Heart right ventricle (tissue), 16 donors: ENCODE data around the gene PARN. TPM values are rescaled to one million over a fixed set of nuclear protein-coding genes. Genes with fewer than 3 reads are reported as not detected.
"Not testable (repeated sequence)": the region's sequence is repeated elsewhere in the genome, so short reads cannot be mapped to it uniquely, and the experiment has no call there.

Source experiments
- ATAC-seq, 8 donors: fragments of 200-7000 bp; cut with Tn5 transposase; one replicate each; pipeline ENCODE4 v1.9.1; 2020; ENCODE audit warnings: mild to moderate bottlenecking in 8 of 8, moderate library complexity in 8 of 8, moderate number of reproducible peaks in 1 of 8
- DNase-seq, 2 donors: peaks; one replicate each; pipeline ENCODE4 v3.0.0-alpha.2; 2020
- H3K27ac ChIP-seq, 10 donors: fragments of 200-600 bp; sonication (generic) in 2 of 10; one replicate each; pipeline versions ENCODE4 v1.5.0 to v1.8.0; 2020 to 2022; ENCODE audit warnings: mild to moderate bottlenecking in 3 of 10
- H3K27me3 ChIP-seq, 7 donors: fragments of 200-600 bp; one replicate each; pipeline ENCODE4 v1.8.0; 2021 to 2022; ENCODE audit warnings: mild to moderate bottlenecking in 2 of 7
- H3K36me3 ChIP-seq, 9 donors: fragments of 200-600 bp; sonication (generic) in 1 of 9; one replicate each; pipeline versions ENCODE4 v1.5.0 to v1.8.0; 2020 to 2022; ENCODE audit warnings: mild to moderate bottlenecking in 2 of 9
- H3K4me1 ChIP-seq, 9 donors: fragments of 200-600 bp; sonication (generic) in 1 of 9; one replicate each; pipeline versions ENCODE4 v1.5.0 to v1.8.0; 2020 to 2022; ENCODE audit warnings: mild to moderate bottlenecking in 4 of 9
- H3K4me3 ChIP-seq, 10 donors: fragments of 200-600 bp; sonication (generic) in 2 of 10; one replicate each; pipeline versions ENCODE4 v1.5.0 to v1.8.0; 2020 to 2022; ENCODE audit warnings: mild to moderate bottlenecking in 7 of 10, moderate library complexity in 2 of 10
- H3K9me3 ChIP-seq, 11 donors: fragments of 200-600 bp in 10 of 11; sonication (generic) in 2 of 11; one replicate each; pipeline versions ENCODE4 v1.5.0 to v1.8.0; 2013 to 2022; ENCODE audit warnings: mild to moderate bottlenecking in 2 of 11, control low read depth in 1 of 11, moderate library complexity in 1 of 11
- CTCF ChIP-seq, 9 donors: fragments of 200-600 bp; sonication (generic) in 2 of 9; IDR thresholded peaks; one replicate each; pipeline versions ENCODE4 v1.5.0 to v1.8.0; 2021 to 2022; ENCODE audit warnings: antibody characterized with exemption in 9 of 9, mild to moderate bottlenecking in 5 of 9, moderate library complexity in 1 of 9
- WGBS, 2 donors: extraction: QIAGEN DNeasy Blood & Tissue Kit; methylation state at CpG; one replicate each; pipeline ENCODE4 v1.1.7; 2013; ENCODE audit warnings: inconsistent platforms in 1 of 2; 5-methylcytosine and 5-hydroxymethylcytosine counted together
- intact Hi-C, 10 donors: fragments of 100-400 bp; cut with DNase I; formaldehyde crosslinking; loops; one replicate each; pipeline versions ENCODE4 v1.11.1 to v1.14.2; 2022
- polyA plus RNA-seq, 2 donors: library from polyadenylated mRNA; stranded (reverse); fragments of 200-250 nt; gene quantifications; one replicate each; pipeline ENCODE4 v1.2.3, GENCODE V29; 2013
- total RNA-seq, 10 donors: library from RNA; stranded (reverse); fragmentation: NEBNext Ultra II Directional in 3 of 10; extraction: Animal tissue kit (Norgen Biotek cat#: 25700) in 3 of 10; gene quantifications; one replicate each; pipeline versions ENCODE4 v1.2.1 to v1.2.4, GENCODE V29; 2021 to 2023
- donor health status: Arrhythmogenic right ventricular cardiomyopathy.
- donor health status: ischemic (EF 13 %, LVEDD 7.1; RV severe dilation, severe dysfunction).
- donor health status: healthy with polysubstance abuse.
- donor health status: DM: no; HTN: yes; CAD: no.
- donor health status: DM: no; HTN: no; CAD: no.
- donor health status: ischemic (EF 25% LVEDD 6.9; RV normal size, moderate dysfunction).
- donor health status: ischemic (EF 25% LVEDD 5.7; RV mildly dilated, moderate dysfunction).
- donor health status: healthy.
- donor health status: DM: yes; HTN: yes; CAD: no.
- donor health status: Ischemic cardiomyopathy.
- donor health status: ischemic (EF 35%, LVEDD 5.7; RV mildly dilated, moderate dysfunction).
- donor health status: nonischemic (EF 11% LVEDD 7.7; RV severe dilation, severe dysfunction).
- donor health status: DM: yes; HTN: yes; CAD: no.
- donor health status: PGD.
- donor health status: ischemic (EF 29% LVEDD 5.4; RV normal size, mild dysfunction).
- donor health status: nonischemic (EF 23%, LVEDD 6.1; RV moderate dilation, normal function).

The PARN gene
- total and polyA plus RNA-seq, 12 donors, result 7.0 to 25.3 (median 22.8) TPM

GRCh38 chr16:14649816-14650215, 19.8 kb upstream of the PARN start:
- DNase-seq (no peak), ATAC-seq (no peak)
- Histone ChIP-seq H3K4me1 (no peaks in the 10 kb centered on the region), H3K4me3 (no peak overlapping the region), H3K27me3 (no peaks in the 10 kb centered on the region), H3K9me3 (no peaks in the 10 kb centered on the region), H3K36me3 (peaks cover 0 to 100% (median 50%) of the 10 kb centered on the region in 9 donors), H3K27ac (no peak overlapping the region)
- TF ChIP-seq CTCF (IDR thresholded peaks at IDR 0.05), result no peak
- 92 to 95% methylated on average over 10 of the region's 10 CpGs for WGBS, 2 donors
- intact Hi-C loops, result no loop called here

- H3K4me3 ChIP-seq, result no peak overlapping the region
- 94 to 95% methylated on average over 7 of the region's 7 CpGs for WGBS, 2 donors
- H3K27me3 ChIP-seq, result no peaks in the 10 kb centered on the region
- TF ChIP-seq CTCF (IDR thresholded peaks at IDR 0.05), result no peak
- peaks cover 0 to 78% (median 23%) of the 10 kb centered on the region in 9 donors for H3K36me3 ChIP-seq
- no peak overlapping the region for H3K27ac ChIP-seq
- intact Hi-C loops, result no loop called here
- no peaks in the 10 kb centered on the region for H3K9me3 ChIP-seq
- H3K4me1 ChIP-seq, result peaks cover 0 to 19% (median 2%) of the 10 kb centered on the region in 9 donors
- DNase-seq (no peak), ATAC-seq (no peak)
These were observed 11.9 kb upstream of the PARN start for GRCh38 chr16:14641926-14642325.

DNA sequence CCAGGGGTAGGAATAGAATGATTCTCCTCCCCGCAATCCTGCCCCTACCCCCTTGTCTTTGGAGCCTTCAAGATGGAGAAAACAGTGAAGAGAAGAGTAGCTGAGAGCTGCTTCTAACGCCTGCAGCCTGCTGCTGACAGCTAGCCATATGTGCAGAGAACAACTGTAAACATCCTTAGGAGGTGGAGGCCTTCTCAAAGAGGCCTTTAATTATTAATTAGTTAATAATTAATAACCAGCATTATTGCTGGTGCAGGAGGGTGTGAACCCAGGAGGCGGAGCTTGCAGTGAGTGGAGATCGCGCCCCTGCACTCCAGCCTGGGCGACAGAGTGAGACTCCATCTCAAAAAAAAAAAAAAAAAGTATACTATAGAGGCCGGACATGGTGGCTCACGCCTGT, 11.1 kb upstream of the PARN start:
- DNase-seq (no peak), ATAC-seq (no peak)
- no peaks in the 10 kb centered on the region for H3K9me3 ChIP-seq
- H3K27me3 ChIP-seq, result no peaks in the 10 kb centered on the region
- intact Hi-C loops, result no loop called here
- peaks cover 0 to 26% (median 7%) of the 10 kb centered on the region in 9 donors for H3K4me1 ChIP-seq
- no peak overlapping the region for H3K4me3 ChIP-seq
- WGBS, 2 donors, result 96% methylated on average over 8 of the region's 8 CpGs
- peaks cover 0 to 70% (median 21%) of the 10 kb centered on the region in 9 donors for H3K36me3 ChIP-seq
- no peak overlapping the region for H3K27ac ChIP-seq
- TF ChIP-seq CTCF (IDR thresholded peaks at IDR 0.05), result no peak

- no peaks in the 10 kb centered on the region for H3K9me3 ChIP-seq
- peaks cover 0 to 64% (median 14%) of the 10 kb centered on the region in 9 donors for H3K36me3 ChIP-seq
- H3K4me1 ChIP-seq, result peaks cover 0 to 32% (median 12%) of the 10 kb centered on the region in 9 donors
- intact Hi-C loops, result no loop called here
- ATAC-seq (peak in 1 of 8 donors; percentile 25), DNase-seq (no peak)
- H3K27me3 ChIP-seq, result no peaks in the 10 kb centered on the region
- WGBS, 2 donors, result 91 to 92% methylated on average over 10 of the region's 10 CpGs
- H3K27ac ChIP-seq, result no peak overlapping the region
- H3K4me3 ChIP-seq, result no peak overlapping the region
- no peak for TF ChIP-seq CTCF (IDR thresholded peaks at IDR 0.05)
These were observed 10.5 kb upstream of the PARN start for GRCh38 chr16:14640538-14640937.

DNA sequence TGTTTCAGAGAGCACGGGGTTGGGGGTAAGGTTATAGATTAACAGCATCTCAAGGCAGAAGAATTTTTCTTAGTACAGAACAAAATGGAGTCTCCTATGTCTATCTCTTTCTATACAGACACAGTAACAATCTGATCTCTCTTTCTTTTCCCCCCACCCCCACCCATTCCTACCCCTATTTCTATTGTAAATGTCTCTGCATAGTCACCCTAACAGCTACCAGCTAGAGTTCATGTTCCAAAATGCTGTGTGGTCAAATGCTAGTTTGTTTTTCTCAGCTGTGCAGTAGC, 6.8 kb upstream of the PARN start:
- H3K36me3 ChIP-seq, result peaks cover 0 to 40% (median 9%) of the 10 kb centered on the region in 9 donors
- not testable (repeated sequence) for H3K27me3 ChIP-seq, DNase-seq, H3K27ac ChIP-seq, H3K4me3 ChIP-seq, H3K9me3 ChIP-seq, ATAC-seq
- intact Hi-C loops, result loop anchor here in 1 of 10 donors (10.0 kb wide), 2 partner anchors 352 to 722 kb away; no protein-coding TSS in a partner anchor
- WGBS, 2 donors, result 57 to 58% methylated on average over 1 of the region's 1 CpG
- H3K4me1 ChIP-seq, result peaks cover 0 to 53% (median 37%) of the 10 kb centered on the region in 9 donors

DNA sequence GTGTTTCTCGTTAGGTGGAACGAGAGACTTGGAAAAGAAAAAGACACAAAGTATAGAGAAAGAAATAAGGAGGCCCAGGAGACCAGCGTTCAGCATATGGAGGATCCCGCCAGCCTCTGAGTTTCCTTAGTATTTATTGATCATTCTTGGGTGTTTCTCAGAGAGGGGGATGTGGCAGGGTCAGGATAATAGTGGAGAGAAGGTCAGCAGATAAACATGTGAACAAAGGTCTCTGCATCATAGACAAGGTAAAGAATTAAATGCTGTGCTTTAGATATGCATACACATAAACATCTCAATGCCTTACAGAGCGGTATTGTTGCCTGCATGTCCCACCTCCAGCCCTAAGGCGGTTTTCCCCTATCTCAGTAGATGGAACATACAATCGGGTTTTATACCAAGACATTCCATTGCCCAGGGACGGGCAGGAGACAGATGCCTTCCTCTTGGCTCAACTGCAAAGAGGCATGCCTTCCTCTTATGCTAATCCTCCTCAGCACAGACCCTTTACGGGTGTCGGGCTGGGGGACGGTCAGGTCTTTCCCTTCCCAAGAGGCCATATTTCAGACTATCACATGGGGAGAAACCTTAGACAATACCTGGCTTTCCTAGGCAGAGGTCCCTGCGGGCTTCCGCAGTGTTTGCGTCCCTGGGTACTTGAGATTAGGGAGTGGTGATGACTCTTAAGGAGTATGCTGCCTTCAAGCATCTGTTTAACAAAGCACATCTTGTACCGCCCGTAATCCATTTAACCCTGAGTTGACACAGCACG, 6.3 kb upstream of the PARN start:
- intact Hi-C loops, result loop anchor here in 1 of 10 donors (10.0 kb wide), 2 partner anchors 352 to 722 kb away; no protein-coding TSS in a partner anchor
- H3K4me1 ChIP-seq, result peaks cover 0 to 58% (median 39%) of the 10 kb centered on the region in 9 donors
- not testable (repeated sequence) for DNase-seq, H3K4me3 ChIP-seq, H3K27ac ChIP-seq, H3K9me3 ChIP-seq, H3K27me3 ChIP-seq, ATAC-seq
- 46 to 55% methylated on average over 17 of the region's 17 CpGs for WGBS, 2 donors
- H3K36me3 ChIP-seq, result peaks cover 0 to 37% (median 9%) of the 10 kb centered on the region in 9 donors
